ENCODE measurements around the gene FBXL5.

FBXL5 gene

DNA sequence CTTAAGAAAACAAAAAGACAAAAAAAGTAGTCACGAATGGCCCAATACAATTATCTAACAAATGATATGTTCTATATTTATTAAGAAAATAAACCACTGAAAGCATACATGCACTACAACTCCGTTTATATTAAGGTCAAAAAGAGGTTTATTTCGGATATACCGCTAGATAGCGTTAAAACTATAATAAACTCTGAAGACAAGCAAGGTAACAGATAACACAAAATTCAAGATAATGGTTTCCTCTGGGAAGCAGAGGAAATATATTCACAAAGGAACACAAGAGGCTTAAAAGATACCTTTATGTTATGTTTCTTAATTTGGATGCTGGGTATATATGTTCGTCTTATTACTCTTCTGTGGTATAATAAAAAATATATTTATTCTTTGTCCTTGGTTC is 21.7 kb upstream of the FBXL5 start:
- no peak for DNase-seq

DNA sequence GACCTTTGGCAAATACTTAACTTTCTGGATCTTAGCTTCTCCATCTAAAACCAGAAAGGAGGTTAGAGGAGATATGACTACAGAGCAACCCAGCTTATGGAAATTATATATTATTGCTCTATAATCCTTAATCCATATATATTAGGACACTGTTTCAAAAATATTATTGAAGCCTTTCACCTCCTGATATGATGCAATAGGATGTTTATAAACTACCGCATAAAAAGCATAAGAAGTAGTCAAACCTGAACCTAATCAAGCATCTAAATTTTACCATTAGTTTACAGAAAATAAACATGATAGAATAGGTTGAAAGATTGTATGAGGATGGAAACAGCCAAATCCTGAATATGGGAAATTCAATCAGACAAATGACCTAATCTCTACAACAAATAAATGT is 20.9 kb upstream of the FBXL5 start:
- no peak for DNase-seq

DNA sequence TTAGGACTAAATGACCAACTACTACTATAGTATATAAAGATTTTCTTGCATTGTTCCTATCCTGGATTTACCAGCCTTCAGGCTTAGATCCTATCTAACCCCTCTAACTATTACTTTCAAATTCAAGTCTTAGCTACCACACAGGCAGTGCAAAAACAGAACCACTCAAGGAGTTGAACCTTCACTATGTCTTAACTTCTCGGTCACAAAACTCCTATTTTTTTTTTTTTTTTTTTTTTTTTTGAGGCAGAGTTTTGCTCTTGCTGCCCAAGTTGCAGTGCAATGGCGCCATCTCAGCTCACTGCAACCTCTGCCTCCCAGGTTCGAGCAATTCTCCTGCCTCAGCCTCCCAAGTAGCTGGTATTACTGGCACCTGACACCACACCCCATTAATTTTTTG is 20.2 kb upstream of the FBXL5 start:
- no peak for DNase-seq

DNA sequence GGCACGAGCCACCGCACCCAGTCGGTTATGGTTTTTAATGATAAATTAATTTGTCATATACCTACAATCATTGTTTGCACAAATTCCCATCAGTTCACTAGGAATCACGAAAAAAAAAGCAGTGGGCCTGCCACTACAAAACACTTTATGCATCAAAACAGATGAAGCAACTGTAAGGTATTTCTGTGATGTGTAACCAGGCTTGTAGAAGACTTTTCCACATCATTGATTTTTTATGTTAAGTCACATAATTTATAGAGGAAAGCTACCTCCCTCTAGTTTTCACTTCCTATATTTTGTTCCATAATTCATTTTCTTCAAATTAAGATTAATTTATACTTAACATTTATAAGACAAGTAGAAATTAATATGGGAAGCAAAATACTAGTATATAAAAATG is 19.8 kb upstream of the FBXL5 start:
- no peak for DNase-seq

DNA sequence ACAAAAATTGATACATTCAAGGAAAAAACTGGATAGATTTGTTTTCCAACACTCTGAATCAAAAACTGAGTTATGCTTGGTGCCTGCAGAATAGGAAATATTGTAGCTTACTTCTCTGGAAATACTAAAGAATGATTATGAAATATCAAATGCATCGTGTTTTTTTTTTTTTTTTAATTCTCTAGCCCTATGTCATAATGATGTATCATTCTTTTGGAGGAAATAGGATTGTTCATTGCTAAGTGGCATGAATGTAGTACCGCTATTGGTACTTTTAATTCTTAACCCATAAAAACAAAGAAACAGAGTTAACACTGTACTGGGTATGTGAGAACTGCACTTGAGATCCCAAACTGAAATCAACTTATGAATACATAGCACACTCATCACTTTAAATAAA is 18.9 kb upstream of the FBXL5 start:
- no peak for DNase-seq

DNA sequence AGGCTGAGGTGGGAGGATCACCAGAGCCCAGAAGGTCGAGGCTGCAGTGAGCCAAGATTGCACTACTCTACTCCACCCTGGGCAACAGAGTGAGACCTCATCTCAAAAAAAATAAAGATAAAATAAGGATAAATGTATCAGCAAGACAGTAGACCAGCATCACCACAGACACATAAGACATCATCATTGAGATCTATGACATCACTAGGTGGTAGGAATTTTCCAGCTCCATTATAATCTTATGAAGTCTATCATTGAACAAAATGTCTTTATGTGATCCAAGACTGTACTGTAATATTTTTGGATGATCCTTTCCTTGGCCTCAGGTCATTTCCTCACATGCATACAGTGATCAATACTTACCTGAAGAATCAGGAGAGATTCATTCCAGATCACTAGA is 18.2 kb upstream of the FBXL5 start:
- DNase-seq = no peak

DNA sequence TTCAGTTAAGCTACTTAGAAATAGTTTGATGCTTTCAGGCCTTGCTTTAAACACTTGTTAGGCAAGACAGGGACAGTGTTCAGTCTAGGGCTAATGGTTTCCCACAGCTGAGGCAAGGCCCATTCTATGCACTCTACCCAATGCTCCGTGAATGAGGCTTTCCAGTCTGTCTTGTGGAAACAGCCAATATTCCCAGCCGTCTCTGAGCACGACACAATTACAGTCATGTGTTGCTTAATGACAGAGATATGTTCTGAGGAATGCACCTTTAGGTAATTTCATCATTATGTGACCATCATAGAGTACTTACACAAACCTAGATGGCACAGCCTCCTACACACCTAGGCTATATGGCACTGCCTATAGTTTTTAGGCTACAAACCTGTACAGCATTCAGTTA is 16.9 kb upstream of the FBXL5 start:
- no peak for DNase-seq

DNA sequence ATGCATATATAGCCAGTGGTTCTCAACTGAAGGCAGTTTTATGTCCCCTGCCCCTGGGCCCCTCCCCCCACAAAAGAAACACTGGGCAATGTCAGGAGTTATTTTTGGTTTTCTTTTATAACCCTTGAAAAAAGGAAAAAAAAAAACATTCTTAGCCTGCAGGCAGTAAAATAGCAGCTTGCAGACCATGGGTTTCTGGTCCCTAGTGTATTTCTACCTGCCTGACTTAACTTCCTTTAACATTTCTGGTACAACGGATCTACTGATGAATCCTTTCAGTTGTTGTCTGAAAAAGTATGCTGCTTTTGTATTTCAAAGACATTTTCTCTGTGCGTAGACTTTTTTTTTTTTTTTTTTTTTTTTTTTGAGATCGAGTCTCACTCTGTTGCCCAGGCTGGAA is 15.4 kb upstream of the FBXL5 start:
- DNase-seq = no peak

DNA sequence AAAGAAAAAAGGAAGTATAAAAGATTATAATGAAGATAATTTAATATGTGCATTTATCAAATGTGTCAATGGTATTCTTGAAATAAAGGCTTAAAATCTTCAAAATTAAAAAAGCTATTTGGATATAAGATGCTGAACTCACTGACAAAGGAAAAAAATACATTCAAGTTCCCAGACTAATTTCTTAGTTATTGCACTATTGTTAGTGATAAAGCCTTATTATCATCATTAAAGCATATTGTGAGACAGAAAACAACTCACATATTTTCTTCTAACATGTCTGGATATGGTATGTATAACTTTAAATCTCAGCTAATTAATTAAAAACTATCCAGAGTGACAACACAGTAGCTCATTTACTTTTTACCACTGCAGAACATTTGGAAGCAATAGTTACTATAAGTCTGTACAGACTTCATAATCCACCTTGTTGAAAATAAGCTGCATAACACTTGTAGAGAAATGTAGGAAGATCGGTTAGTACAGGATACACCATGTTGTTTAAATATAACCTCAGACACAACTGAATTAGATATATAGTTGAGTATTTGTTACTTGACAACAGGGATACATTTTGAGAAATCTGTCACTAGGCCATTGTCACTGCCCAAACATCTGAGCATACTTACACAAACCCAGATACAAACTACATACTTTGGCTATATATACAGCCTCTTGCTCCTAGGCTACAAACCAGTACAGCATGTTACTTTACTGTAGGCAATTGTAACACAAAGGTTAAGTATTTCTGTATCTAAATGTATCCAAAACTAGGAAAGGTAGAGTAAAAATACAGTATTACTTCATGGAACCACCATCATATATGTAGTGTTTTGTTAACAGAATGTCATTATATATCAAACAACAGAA is 13.6 kb upstream of the FBXL5 start:
- no peak for DNase-seq

DNA sequence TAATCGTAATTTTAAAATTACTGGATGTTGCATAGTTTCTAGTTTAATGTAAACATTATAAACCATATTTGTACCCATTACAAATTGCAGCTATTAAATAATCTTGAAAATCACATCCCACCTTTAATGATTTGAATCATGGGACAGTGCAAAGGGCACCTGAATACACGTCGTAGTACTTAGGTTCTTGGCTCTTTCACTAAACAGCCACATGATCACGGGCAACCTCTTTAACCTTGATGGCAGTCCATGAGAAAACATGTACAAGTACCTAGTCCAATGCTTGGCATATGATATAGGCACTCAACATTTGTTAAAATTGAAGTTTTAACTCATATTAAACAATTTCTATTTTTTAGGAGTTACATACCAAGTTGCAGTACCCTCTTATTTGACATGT is 11.8 kb upstream of the FBXL5 start:
- DNase-seq = no peak

DNA sequence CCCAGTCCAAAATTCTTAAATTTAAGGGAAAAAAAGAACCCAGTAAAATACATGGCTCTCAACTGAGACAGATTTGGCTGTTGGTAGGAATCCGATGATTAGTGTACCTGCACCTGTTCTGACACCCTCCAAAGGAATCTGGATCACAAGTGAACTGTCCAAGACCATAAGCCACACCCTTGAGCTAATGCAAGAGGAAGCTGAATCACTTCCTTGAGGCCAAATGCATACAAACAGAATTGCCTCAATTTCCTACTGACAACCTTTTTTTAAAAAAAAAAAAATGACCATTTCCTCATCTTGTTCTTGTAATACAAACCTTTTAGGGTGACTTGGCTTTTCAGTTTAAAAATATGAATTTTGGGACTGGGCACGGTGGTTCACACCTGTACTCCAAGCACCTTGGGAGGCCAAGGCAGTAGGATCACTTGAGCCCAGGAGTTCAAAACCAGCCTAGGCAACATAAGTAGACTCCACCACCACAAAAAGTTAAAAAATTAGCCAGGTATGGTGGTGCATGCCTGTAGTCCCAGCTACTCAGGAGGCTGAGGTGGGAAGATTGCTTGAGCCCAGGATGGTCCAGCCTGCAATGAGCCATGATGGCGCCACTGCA is 10.7 kb upstream of the FBXL5 start:
- no peak for DNase-seq

DNA sequence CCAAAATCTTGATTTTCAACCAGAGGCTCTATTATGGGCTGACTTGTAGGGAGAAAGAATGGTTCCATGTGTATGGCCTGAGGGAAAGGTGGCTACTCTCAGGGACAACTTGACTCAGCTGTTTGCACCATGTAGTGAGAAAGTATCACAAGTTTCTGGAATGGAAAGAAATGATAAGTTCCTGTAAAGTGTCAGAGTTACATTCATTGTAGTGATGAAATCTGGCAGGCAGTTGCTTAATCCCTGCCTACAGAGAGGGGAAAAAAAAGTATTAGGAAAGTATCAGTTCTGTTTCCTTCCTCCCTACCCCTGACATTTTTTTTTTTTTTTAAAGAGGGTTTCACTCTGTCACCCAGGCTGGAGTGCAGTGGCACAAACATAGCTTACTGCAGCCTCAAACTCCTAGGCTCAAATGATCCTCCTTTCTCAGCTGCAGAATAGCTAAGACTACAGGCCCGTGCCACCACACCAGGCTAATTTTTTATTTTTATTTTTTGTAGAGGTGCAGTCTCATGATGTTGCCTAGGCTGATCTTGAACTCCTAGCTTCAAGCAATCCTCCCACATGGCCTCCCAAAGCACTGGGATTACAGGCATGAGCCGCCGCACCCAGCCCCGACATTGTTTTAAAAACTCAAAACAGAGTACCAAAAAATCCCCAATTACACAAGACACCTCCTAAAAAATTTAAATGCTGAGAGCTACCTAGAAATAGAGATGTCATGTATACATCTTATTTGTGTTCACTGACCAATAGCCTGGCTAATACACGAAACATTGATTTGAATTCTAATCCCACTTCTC is 4.8 kb upstream of the FBXL5 start:
- no peak for DNase-seq

DNA sequence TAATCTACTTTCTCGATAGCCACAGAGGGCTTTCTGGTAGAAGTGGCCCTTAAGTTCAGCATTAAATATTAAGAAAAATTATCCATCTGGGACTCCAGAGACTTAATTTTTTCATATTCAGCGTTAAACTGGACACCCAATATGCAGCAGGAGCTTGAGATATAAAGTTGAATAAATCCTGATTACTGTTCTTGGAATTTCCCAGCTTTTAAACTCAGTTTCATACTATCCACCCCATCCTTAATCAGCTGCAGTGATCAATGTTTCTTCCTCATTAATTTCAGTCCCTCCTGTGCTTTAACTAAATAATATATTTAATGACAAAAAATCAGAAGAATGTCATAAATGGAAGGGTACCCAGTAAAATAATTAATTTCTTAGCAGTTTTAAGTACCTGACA is 3.6 kb upstream of the FBXL5 start:
- no peak for DNase-seq

DNA sequence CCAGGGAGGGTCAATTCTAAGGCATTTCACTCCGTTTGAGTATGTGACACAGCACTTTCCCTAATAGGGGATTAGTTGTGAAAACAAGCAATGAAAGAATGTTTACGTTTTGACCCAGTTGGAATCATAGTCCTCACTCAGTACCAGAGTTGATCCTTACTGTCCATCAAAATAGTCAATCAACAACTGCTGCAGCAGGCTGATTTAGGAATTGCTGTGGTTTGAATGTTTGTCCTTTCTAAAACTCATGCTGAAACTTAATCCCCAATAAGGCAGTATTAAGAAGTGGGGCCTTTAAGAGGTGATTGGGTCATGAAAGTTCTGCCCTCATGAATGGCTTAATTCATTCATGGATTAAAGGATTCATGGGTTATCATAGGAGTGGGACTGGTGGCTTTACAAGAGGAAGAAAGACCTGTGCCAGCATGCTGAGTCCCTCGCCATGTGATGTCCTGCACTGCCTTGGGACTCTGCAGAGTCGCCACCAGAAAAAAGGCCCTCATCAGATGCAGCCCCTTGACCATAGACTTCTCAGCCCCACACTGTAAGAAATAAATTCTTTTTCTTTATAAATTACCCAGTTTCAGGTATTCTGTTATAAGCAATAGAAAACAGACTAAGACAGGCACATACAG is 3.1 kb upstream of the FBXL5 start:
- DNase-seq = no peak

DNA sequence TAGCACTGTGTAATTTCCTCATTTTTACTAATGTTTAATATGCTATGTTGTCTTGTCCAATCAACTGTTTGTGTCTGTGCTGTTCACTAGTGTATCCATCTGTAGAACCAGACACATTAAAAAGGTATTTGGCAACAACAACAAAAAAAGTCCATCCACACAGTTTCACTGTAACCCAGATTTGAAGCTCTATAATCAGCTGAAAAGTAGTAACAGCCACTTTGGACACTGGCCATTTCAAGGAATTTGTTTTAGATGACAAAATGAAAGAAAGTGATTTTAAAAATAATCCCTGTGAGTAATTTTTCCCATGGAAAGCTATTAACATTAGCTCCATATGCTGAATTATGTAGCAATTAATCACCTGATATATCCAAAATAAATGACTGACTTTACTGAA is 2.2 kb upstream of the FBXL5 start:
- no peak for DNase-seq

DNA sequence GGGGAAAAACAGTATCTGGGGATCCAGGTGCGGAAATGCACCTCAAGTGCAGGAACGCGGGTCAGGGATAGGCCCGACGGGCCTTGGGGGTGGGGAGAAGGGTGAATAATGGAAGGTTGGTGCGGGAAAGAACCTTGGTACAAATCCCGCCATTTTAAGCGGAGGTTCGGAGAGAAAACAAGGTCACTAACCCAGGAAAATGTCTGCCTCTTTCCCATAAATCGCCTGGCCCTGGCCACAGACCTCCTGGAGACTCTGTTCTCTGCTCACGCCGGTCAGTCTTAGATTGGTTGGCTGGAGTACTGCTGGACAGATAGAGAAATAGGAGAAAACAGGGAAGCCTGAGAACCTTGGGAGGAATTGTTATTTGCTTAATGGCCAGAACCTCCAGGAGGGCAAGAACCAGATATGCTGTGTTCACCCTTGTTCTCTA is 897 bp upstream of the FBXL5 start:
- DNase-seq = peak; percentile 50 to 60

DNA sequence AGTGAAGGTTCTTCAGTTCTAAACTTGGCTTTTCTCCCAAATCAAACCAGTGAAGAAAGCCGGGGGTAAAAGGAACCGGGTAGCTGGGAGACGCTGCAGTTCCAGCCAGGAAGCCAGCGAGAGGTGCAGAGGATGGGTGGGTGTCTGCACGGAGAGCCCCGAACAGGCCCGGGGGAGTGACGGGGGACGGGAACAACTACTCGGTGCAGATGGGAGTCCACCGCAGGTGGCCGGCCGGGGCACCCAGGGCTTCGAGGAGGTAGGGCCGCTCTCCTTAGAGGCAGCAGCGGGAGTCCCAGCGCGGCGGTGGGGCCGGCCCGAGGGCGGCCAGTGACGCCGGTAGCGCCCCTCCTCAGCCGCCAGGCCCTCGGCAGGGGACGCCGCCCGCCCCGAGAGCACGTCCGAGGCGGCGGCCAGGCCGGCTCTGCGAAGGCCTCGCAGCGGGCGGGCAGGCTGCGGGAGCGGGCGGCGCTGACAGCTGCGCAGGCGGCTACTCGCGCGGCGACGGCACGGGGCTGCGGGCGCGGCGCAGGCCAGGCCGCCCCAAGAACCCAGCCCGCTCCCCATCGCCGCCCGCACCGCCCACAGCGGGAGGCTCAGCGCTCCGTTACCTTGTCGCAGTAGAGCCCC is 449 bp downstream of the FBXL5 start:
- peak in 1 of 2 experiments; percentile 24 for DNase-seq

DNA sequence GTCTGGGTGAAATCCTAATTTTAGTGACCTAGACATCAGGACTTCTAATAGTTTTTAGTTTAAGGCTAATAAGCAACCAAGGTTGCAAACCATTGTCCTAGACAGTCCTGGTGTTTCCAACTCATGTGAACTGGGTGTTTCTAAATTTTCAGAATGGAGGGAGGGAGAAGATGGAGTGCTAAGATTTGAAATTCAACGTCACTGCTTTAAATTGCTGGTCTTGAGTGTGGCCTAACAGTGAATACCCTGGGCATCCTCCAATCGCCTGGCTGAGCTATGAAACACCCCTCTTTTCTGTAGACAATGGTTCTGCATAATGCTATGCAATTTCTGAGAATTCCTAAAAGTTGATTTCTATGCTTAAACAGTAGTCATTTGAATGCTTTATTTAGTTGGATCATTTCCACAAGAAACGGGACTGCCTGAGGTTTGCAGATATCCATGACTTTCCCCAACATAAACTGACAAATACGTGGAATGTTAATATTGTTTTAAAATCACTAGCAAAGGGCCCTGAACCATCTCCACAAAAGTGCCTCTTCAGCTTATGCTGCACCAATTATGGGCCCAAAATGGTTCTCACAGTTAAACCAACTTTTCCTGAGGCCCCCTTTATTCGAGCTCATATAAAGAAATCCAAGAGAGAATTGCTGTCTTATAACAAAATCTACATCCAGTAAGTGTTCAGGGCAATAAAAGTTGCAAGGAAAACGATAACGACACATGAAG is 1.1 kb downstream of the FBXL5 start:
- no peak for DNase-seq

DNA sequence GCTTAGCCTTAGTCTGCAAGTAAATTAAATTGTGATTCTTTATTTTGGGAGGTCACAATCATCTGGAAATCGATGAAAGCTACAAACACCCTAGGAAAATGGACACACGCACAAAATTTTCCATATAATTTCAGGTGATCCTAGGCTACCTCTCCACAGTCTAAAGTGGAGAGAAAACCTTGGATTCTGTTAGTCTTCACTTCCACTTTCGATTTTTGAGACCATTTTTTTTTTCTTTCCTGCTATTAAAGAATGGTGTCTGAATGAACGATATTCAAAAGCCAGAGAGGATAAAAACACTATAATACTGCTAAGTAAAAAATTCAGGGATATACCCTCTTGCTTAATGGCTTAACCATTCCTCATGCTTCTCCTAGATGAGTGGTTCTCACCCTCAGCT is 1.7 kb downstream of the FBXL5 start:
- no peak for DNase-seq

DNA sequence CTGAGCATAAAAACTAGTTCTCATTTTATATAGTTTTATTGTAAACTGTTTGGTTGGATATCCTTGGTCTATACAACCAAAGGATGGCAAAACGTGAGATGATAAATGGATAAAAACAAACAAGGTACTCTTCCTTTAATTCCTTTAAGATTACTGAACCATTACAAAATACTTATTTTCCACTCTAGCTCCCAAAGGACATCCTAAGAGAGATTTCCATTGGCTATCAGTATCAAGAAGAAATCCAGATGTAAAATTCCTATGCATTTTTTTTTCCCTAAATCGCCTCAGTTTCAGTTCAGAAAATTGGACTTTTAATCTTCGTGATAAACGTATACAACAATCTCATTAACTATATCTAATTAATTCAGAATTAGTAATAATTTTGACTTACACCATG is 2.3 kb downstream of the FBXL5 start:
- DNase-seq = no peak

DNA sequence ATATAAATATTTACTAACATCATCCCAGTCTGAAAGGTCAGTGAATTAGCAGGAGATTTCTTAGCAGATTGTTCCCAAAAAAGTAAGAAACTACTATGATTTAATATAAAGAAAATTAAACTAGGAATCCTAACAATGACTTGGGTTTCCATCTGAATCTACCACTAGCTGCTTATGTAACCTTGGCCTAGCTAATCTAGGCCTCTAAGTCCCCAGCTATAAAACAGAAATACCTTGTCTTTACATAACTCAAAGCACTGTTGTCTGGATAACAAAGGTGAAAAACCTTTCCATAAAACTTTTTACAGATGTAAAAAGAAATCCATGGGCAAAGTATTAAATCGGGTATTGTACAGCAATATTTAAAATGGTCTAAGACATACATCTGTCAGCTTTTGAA is 3.0 kb downstream of the FBXL5 start:
- no peak for DNase-seq

DNA sequence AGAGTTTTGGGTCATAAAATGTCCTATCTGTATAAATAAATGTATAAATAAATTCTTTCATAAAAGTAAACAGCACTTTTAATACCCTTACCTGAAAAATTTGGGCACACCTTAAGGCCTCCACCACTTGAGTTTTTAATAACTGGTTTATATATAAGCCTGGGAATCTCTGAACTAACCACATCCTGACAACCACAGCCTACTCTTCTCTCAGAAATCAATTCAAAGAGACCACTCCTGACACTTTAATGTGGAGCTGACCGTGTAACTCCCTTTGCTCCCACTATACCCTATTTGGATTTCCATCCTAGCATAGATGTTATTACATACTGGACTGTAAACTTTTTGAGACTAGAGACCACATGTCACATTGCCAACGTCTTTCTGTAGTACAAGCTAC is 3.5 kb downstream of the FBXL5 start:
- DNase-seq = no peak
